ENCODE results near the gene DNAAF5. TPM values are rescaled to one million over a fixed set of nuclear protein-coding genes. Genes with fewer than 3 reads are reported as not detected.
"Not testable (repeated sequence)": the region's sequence is repeated elsewhere in the genome, so short reads cannot be mapped to it uniquely, and the experiment has no call there.

DNAAF5 gene
- total and polyA plus RNA-seq, 3 donors from 2014 or later, result 21.1 to 67.0 (median 52.6) TPM

DNA sequence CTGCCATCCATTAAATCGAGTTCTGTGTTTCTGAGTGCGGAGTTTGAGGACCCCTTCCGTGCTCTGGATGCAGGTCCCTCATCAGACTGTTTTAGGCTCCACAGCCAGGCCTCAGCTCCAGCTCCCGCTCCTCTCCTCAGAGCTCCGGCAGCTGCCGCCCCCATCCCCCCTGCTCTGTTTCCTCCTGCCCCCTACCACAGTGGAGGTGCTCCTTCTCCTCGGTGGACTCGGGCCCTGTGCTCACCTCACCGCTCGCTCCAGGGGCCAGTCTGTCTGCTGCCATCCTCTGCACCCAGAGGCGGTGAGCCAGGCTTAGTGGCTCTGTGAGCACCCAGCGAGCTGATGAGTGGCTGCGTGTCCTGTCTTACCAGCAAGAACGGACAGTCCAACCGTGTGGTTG is 21.9 kb downstream of the DNAAF5 start:
- H3K4me1 ChIP-seq, result no peaks in the 10 kb centered on the region
- 97% methylated on average over 11 to 15 of the region's 15 CpGs for WGBS, 2 donors
- no peaks in the 10 kb centered on the region for H3K9me3 ChIP-seq
- intact Hi-C loops (cut with DNase I; ENCODE audit: low total_unique reads), result no loop called here
- TF ChIP-seq CTCF (IDR thresholded peaks at IDR 0.05) (no peak), POLR2A (IDR thresholded peaks at IDR 0.05) (no peak)
- no peak overlapping the region for H3K27ac ChIP-seq
- DNase-seq, result no peak
- H3K27me3 ChIP-seq, result no peaks in the 10 kb centered on the region
- H3K4me3 ChIP-seq, result no peak overlapping the region
- H3K36me3 ChIP-seq (ENCODE audit: low read depth, missing control alignments), result no peaks in the 10 kb centered on the region

GRCh38 chr7:749140-749551 is 22.6 kb downstream of the DNAAF5 start:
- H3K27ac ChIP-seq, result no peak overlapping the region
- peak; percentile 53 for DNase-seq
- no peak for TF ChIP-seq POLR2A (IDR thresholded peaks at IDR 0.05)
- no peak overlapping the region for H3K4me3 ChIP-seq
- no peaks in the 10 kb centered on the region for H3K36me3 ChIP-seq (ENCODE audit: low read depth, missing control alignments)
- intact Hi-C loops (cut with DNase I; ENCODE audit: low total_unique reads), result no loop called here
- no peaks in the 10 kb centered on the region for H3K27me3 ChIP-seq
- H3K9me3 ChIP-seq, result no peaks in the 10 kb centered on the region
- no peaks in the 10 kb centered on the region for H3K4me1 ChIP-seq
- WGBS, 2 donors, result 60 to 64% methylated on average over 14 of the region's 14 CpGs

DNA sequence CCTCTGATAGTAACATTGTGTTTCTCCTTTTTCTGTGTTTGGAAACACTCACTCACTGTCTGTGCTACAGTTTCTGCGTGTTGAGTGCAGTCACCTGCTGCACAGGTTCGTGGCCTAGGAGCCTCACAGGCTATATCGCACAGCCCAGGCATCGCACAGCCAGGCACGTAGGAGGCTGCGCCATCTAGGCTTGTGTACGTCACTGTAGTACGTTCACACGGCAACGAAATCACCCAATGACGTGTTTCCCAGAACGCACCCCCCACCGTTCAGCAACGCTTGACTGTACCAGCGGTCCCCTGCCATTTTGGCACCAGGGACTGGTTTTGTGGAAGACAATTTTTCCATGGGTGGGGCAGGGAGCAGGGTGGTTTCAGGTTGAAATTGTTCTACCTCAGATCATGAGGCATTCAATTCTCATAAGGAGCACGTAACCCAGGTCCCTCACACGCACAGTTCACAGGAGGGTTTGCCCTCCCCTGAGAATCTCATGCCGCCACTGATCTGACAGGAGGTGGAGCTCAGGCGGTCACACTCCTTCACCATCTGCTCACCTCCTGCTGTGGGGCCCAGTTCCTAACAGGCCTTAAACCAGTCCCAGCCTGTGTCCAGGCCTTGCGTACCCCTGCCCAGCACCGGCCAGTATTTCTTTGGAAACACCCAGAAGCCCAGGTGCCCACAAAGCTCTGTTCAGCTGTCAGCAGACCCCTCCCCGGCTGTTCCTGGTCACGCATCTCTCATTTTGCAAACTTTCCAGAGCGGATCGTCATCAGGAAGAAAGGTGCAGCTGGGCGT is 23.8 kb downstream of the DNAAF5 start:
- no peak overlapping the region for H3K27ac ChIP-seq
- H3K9me3 ChIP-seq, result no peaks in the 10 kb centered on the region
- 92 to 94% methylated on average over 24 to 26 of the region's 26 CpGs for WGBS, 2 donors
- no peak overlapping the region for H3K4me3 ChIP-seq
- H3K36me3 ChIP-seq (ENCODE audit: low read depth, missing control alignments), result no peaks in the 10 kb centered on the region
- TF ChIP-seq POLR2A (IDR thresholded peaks at IDR 0.05), result no peak
- TF ChIP-seq CTCF (IDR thresholded peaks at IDR 0.05), result no peak
- H3K4me1 ChIP-seq, result no peaks in the 10 kb centered on the region
- H3K27me3 ChIP-seq, result no peaks in the 10 kb centered on the region
- intact Hi-C loops (cut with DNase I; ENCODE audit: low total_unique reads), result no loop called here
- no peak for DNase-seq

- DNase-seq, result no peak
- intact Hi-C loops (cut with DNase I; ENCODE audit: low total_unique reads), result no loop called here
- WGBS, 2 donors, result 92 to 94% methylated on average over 15 of the region's 15 CpGs
- H3K9me3 ChIP-seq, result no peaks in the 10 kb centered on the region
- no peak overlapping the region for H3K4me3 ChIP-seq
- H3K27me3 ChIP-seq, result no peaks in the 10 kb centered on the region
- TF ChIP-seq POLR2A (IDR thresholded peaks at IDR 0.05) (no peak), CTCF (IDR thresholded peaks at IDR 0.05) (no peak)
- H3K36me3 ChIP-seq (ENCODE audit: low read depth, missing control alignments), result no peaks in the 10 kb centered on the region
- H3K4me1 ChIP-seq, result no peaks in the 10 kb centered on the region
- no peak overlapping the region for H3K27ac ChIP-seq
Measured at GRCh38 chr7:751826-752225, 25.3 kb downstream of the DNAAF5 start.

DNA sequence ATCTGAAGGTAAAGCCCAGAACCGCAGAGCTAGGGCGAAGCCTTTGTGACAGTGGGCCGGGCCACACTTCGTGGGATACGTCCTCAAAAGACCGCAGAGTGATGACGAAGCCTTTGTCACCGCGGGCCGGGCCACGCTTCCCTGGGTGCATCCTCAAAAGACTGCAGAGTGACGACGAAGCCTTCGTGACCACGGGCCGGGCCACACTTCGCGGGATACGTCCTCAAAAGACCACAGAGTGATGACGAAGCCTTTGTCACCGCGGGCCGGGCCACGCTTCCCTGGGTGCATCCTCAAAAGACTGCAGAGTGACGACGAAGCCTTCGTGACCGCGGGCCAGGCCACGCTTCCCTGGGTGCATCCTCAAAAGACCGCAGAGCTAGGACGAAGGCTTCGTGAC is 25.8 kb downstream of the DNAAF5 start:
- WGBS, 2 donors, result 88 to 90% methylated on average over 33 of the region's 33 CpGs
- H3K27me3 ChIP-seq; DNase-seq; H3K27ac ChIP-seq; H3K9me3 ChIP-seq; H3K4me1 ChIP-seq; H3K4me3 ChIP-seq; intact Hi-C loops (cut with DNase I; ENCODE audit: low total_unique reads); H3K36me3 ChIP-seq (ENCODE audit: low read depth, missing control alignments): not testable (repeated sequence)

GRCh38 chr7:753190-753589 is 26.7 kb downstream of the DNAAF5 start:
- H3K9me3 ChIP-seq, result no peaks in the 10 kb centered on the region
- H3K27ac ChIP-seq, result no peak overlapping the region
- H3K36me3 ChIP-seq (ENCODE audit: low read depth, missing control alignments), result no peaks in the 10 kb centered on the region
- no peak for DNase-seq
- 94 to 95% methylated on average over 9 to 17 of the region's 17 CpGs for WGBS, 2 donors
- H3K4me1 ChIP-seq, result no peaks in the 10 kb centered on the region
- intact Hi-C loops (cut with DNase I; ENCODE audit: low total_unique reads), result no loop called here
- H3K4me3 ChIP-seq, result no peak overlapping the region
- H3K27me3 ChIP-seq, result no peaks in the 10 kb centered on the region
- TF ChIP-seq POLR2A (IDR thresholded peaks at IDR 0.05) (no peak), CTCF (IDR thresholded peaks at IDR 0.05) (no peak)
